ENCODE results near the gene PARD3. TPM values are rescaled to one million over a fixed set of nuclear protein-coding genes. Genes with fewer than 3 reads are reported as not detected.

The PARD3 gene
- total and polyA plus RNA-seq, 4 experiments from 2014 or later, result 0.13 to 0.25 TPM; not detected in 2

DNA sequence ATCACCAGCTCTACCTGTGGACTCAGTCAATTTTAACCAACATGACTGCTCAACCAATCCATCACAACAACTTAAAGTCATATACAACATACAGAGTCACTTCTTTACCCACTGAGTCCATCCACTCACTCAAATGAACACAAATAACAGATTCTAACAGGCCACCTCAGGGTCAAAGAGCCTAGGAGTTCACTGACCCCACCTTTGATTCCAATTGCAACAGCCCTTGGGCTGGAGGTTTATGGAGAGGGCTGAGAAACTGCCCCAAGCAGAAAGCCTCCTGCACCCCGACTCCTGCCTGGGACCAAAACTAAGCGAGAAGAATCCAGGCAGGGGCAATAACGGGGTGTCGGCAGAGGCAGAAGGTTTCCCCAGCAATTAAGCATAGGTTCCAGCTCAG is 263.8 kb downstream of the PARD3 start:
- ChIA-PET POLR2A (ENCODE audit: partially characterized antibody) (no interaction called here), CTCF (ENCODE audit: partially characterized antibody) (no interaction called here)
- H3K36me3 Mint-ChIP-seq, result no peaks in the 10 kb centered on the region
- no peaks in the 10 kb centered on the region for H3K9me3 Mint-ChIP-seq
- Histone ChIP-seq H3K9me3 (ENCODE audit: control insufficient read depth in 1 of 2, low read length in 2 of 2) (no peaks in the 10 kb centered on the region), H3K27ac (ENCODE audit: low read depth, low read length) (no peak overlapping the region), H3K4me3 (ENCODE audit: low read length in 2 of 2) (no peak overlapping the region), H3K4me1 (ENCODE audit: insufficient read depth, low read length) (no peaks in the 10 kb centered on the region), H3K27me3 (ENCODE audit: insufficient read depth, low read length) (no peaks in the 10 kb centered on the region), H3K36me3 (ENCODE audit: insufficient read depth, low read length) (no peaks in the 10 kb centered on the region)
- no peaks in the 10 kb centered on the region for H3K4me1 Mint-ChIP-seq
- DNase-seq, result no peak
- intact Hi-C loops (cut with micrococcal nuclease), result no loop called here
- H3K4me3 Mint-ChIP-seq, result no peak overlapping the region
- no peak overlapping the region for H3K27ac Mint-ChIP-seq
- no peaks in the 10 kb centered on the region for H3K27me3 Mint-ChIP-seq

DNA sequence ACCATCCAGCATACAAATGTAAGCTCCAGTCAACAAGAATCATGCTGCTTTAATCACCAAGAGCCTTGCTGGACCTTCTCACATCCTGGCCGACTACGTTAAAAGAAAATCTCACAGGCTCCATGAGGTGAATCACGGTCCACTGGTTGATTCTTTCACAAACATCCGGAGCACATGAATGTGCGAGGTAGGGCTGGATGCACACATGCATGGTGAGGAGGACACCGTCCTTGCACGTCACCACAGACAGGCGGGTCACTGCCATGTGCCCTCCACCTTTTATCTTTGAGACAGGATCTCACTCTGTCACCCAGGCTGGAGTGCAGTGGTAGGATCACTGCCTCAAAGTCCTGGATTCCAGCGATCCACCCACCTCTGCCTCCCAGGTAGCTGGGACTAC is 265.1 kb downstream of the PARD3 start:
- no peaks in the 10 kb centered on the region for H3K9me3 ChIP-seq (ENCODE audit: control insufficient read depth in 1 of 2, low read length in 2 of 2)
- no peaks in the 10 kb centered on the region for H3K4me1 ChIP-seq (ENCODE audit: insufficient read depth, low read length)
- Mint-ChIP-seq H3K9me3 (no peaks in the 10 kb centered on the region), H3K4me1 (no peaks in the 10 kb centered on the region), H3K27me3 (no peaks in the 10 kb centered on the region), H3K27ac (no peak overlapping the region), H3K4me3 (no peak overlapping the region), H3K36me3 (no peaks in the 10 kb centered on the region)
- H3K27me3 ChIP-seq (ENCODE audit: insufficient read depth, low read length), result no peaks in the 10 kb centered on the region
- no peaks in the 10 kb centered on the region for H3K36me3 ChIP-seq (ENCODE audit: insufficient read depth, low read length)
- intact Hi-C loops (cut with micrococcal nuclease), result no loop called here
- H3K4me3 ChIP-seq (ENCODE audit: low read length in 2 of 2), result no peak overlapping the region
- H3K27ac ChIP-seq (ENCODE audit: low read depth, low read length), result no peak overlapping the region
- DNase-seq, result no peak
- ChIA-PET POLR2A (ENCODE audit: partially characterized antibody) (no interaction called here), CTCF (ENCODE audit: partially characterized antibody) (no interaction called here)

DNA sequence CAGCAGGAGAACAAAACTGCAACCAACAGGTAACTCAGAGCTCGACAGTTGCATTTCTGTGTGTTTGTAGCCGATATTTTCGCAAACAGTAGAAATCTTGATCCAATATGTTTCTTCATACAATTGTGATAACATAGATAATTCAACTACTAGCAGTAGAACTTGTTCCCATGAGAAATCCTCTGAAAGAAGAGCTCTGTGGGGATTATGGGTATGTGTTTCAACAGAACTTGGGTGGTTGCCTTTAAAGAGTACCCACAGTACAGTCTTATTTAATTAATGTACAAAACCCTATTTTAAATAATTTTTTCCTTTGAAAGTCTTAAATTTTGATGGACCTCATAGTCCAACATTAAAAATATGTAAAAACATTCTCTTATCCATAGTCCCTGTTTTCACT is 266.1 kb downstream of the PARD3 start:
- Mint-ChIP-seq H3K27ac (no peak overlapping the region), H3K36me3 (no peaks in the 10 kb centered on the region), H3K9me3 (no peaks in the 10 kb centered on the region), H3K4me3 (no peak overlapping the region), H3K4me1 (no peaks in the 10 kb centered on the region), H3K27me3 (no peaks in the 10 kb centered on the region)
- no peak overlapping the region for H3K4me3 ChIP-seq (ENCODE audit: low read length in 2 of 2)
- H3K36me3 ChIP-seq (ENCODE audit: insufficient read depth, low read length), result no peaks in the 10 kb centered on the region
- CTCF ChIA-PET (ENCODE audit: partially characterized antibody), result no interaction called here
- H3K27ac ChIP-seq (ENCODE audit: low read depth, low read length), result no peak overlapping the region
- DNase-seq, result no peak
- POLR2A ChIA-PET (ENCODE audit: partially characterized antibody), result no interaction called here
- H3K27me3 ChIP-seq (ENCODE audit: insufficient read depth, low read length), result no peaks in the 10 kb centered on the region
- H3K4me1 ChIP-seq (ENCODE audit: insufficient read depth, low read length), result no peaks in the 10 kb centered on the region
- intact Hi-C loops (cut with micrococcal nuclease), result no loop called here
- no peaks in the 10 kb centered on the region for H3K9me3 ChIP-seq (ENCODE audit: control insufficient read depth in 1 of 2, low read length in 2 of 2)

DNA sequence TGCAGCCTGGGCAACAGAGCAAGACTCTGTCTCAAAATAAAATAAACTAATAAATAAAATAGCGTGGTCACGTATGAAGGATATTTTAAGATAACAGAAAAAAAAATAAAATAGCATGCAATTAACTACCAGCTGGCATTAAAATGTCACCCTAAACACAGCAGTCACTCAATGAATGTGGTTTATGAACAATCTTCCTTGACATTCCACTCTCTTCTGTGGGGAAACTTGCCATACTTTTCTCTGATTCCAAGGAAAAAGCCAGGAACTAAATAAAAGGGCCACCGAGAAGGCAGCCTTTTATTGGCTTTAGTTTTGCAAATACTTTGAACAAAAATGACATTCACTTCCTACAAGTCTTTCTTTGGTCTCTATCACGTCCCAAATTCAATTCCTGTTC is 266.6 kb downstream of the PARD3 start:
- Mint-ChIP-seq H3K36me3 (no peaks in the 10 kb centered on the region), H3K27ac (no peak overlapping the region), H3K4me3 (no peak overlapping the region), H3K27me3 (no peaks in the 10 kb centered on the region), H3K9me3 (no peaks in the 10 kb centered on the region), H3K4me1 (no peaks in the 10 kb centered on the region)
- ChIA-PET POLR2A (ENCODE audit: partially characterized antibody) (no interaction called here), CTCF (ENCODE audit: partially characterized antibody) (no interaction called here)
- Histone ChIP-seq H3K36me3 (ENCODE audit: insufficient read depth, low read length) (no peaks in the 10 kb centered on the region), H3K4me3 (ENCODE audit: low read length in 2 of 2) (no peak overlapping the region), H3K9me3 (ENCODE audit: control insufficient read depth in 1 of 2, low read length in 2 of 2) (no peaks in the 10 kb centered on the region), H3K27me3 (ENCODE audit: insufficient read depth, low read length) (no peaks in the 10 kb centered on the region), H3K27ac (ENCODE audit: low read depth, low read length) (no peak overlapping the region), H3K4me1 (ENCODE audit: insufficient read depth, low read length) (no peaks in the 10 kb centered on the region)
- intact Hi-C loops (cut with micrococcal nuclease), result no loop called here
- DNase-seq, result no peak

DNA sequence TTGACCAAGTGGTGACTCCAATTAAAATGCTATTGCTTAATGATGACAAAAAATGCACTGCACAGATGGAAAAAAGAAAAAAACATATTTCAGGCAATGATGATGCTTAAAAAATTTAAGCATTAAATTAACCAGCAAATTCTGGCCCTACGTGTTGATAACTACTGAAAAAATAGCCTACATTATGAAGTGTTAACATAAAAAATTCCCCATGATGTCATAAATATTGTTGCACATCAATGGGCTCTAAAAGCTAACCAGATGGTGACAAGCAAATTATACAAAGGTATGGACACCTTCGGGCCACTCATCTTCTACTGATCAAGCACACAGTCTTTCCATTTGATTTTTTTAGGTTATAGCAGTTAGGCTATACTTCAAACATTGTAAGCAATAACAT is 267.4 kb downstream of the PARD3 start:
- Histone ChIP-seq H3K27me3 (ENCODE audit: insufficient read depth, low read length) (no peaks in the 10 kb centered on the region), H3K4me1 (ENCODE audit: insufficient read depth, low read length) (no peaks in the 10 kb centered on the region), H3K27ac (ENCODE audit: low read depth, low read length) (no peak overlapping the region), H3K4me3 (ENCODE audit: low read length in 2 of 2) (no peak overlapping the region), H3K9me3 (ENCODE audit: control insufficient read depth in 1 of 2, low read length in 2 of 2) (no peaks in the 10 kb centered on the region), H3K36me3 (ENCODE audit: insufficient read depth, low read length) (no peaks in the 10 kb centered on the region)
- H3K27ac Mint-ChIP-seq, result no peak overlapping the region
- intact Hi-C loops (cut with micrococcal nuclease), result no loop called here
- no peaks in the 10 kb centered on the region for H3K4me1 Mint-ChIP-seq
- no peaks in the 10 kb centered on the region for H3K27me3 Mint-ChIP-seq
- ChIA-PET CTCF (ENCODE audit: partially characterized antibody) (no interaction called here), POLR2A (ENCODE audit: partially characterized antibody) (no interaction called here)
- no peaks in the 10 kb centered on the region for H3K9me3 Mint-ChIP-seq
- DNase-seq, result no peak
- no peak overlapping the region for H3K4me3 Mint-ChIP-seq
- H3K36me3 Mint-ChIP-seq, result no peaks in the 10 kb centered on the region

DNA sequence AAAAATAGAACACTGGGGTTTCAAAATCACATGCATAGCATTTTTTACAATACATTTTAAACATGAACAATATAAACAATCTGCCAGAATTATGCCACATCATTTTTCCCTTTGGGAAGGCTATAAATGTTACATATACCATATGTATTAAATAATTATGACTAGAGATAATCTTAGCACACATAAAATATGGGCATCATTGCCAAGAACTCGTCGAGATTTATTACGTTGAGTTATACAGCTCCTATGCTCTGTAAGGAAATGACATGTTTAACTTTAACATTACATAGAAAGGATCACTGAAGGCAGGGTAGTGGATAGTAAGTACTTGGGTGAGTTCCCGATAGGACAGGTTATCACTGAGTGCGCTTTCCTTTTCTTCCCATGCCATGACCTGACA is 267.8 kb downstream of the PARD3 start:
- ChIA-PET POLR2A (ENCODE audit: partially characterized antibody) (no interaction called here), CTCF (ENCODE audit: partially characterized antibody) (no interaction called here)
- no peak for DNase-seq
- intact Hi-C loops (cut with micrococcal nuclease), result no loop called here
- Mint-ChIP-seq H3K9me3 (no peaks in the 10 kb centered on the region), H3K4me1 (no peaks in the 10 kb centered on the region), H3K36me3 (no peaks in the 10 kb centered on the region), H3K4me3 (no peak overlapping the region), H3K27ac (no peak overlapping the region), H3K27me3 (no peaks in the 10 kb centered on the region)
- no peaks in the 10 kb centered on the region for H3K4me1 ChIP-seq (ENCODE audit: insufficient read depth, low read length)
- H3K27me3 ChIP-seq (ENCODE audit: insufficient read depth, low read length), result no peaks in the 10 kb centered on the region
- no peaks in the 10 kb centered on the region for H3K36me3 ChIP-seq (ENCODE audit: insufficient read depth, low read length)
- no peaks in the 10 kb centered on the region for H3K9me3 ChIP-seq (ENCODE audit: control insufficient read depth in 1 of 2, low read length in 2 of 2)
- no peak overlapping the region for H3K27ac ChIP-seq (ENCODE audit: low read depth, low read length)
- H3K4me3 ChIP-seq (ENCODE audit: low read length in 2 of 2), result no peak overlapping the region

DNA sequence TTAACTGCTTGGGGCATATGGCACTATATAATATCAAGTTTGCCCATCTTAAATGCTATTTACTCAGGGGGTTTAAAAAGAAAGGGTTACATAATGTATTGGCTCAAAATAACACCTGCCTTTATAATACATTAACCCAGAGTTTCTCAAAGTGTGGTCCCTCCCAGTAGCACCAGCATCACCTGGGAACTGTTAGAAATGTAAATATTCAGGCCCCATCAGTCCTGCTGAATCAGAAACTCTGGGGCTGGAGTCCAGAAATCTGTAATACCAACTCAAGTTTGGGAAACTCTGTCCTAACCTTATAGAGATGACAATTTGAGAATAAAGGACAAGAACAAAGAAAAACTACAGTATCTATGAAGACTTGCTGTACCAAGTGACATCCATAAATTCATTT is 270.7 kb downstream of the PARD3 start:
- no peaks in the 10 kb centered on the region for H3K4me1 Mint-ChIP-seq
- ChIA-PET POLR2A (ENCODE audit: partially characterized antibody) (no interaction called here), CTCF (ENCODE audit: partially characterized antibody) (no interaction called here)
- no peaks in the 10 kb centered on the region for H3K27me3 Mint-ChIP-seq
- H3K36me3 Mint-ChIP-seq, result no peaks in the 10 kb centered on the region
- intact Hi-C loops (cut with micrococcal nuclease), result no loop called here
- H3K4me3 Mint-ChIP-seq, result no peak overlapping the region
- Histone ChIP-seq H3K36me3 (ENCODE audit: insufficient read depth, low read length) (no peaks in the 10 kb centered on the region), H3K9me3 (ENCODE audit: control insufficient read depth in 1 of 2, low read length in 2 of 2) (no peaks in the 10 kb centered on the region), H3K27me3 (ENCODE audit: insufficient read depth, low read length) (no peaks in the 10 kb centered on the region), H3K27ac (ENCODE audit: low read depth, low read length) (no peak overlapping the region), H3K4me3 (ENCODE audit: low read length in 2 of 2) (no peak overlapping the region), H3K4me1 (ENCODE audit: insufficient read depth, low read length) (no peaks in the 10 kb centered on the region)
- H3K9me3 Mint-ChIP-seq, result no peaks in the 10 kb centered on the region
- H3K27ac Mint-ChIP-seq, result no peak overlapping the region
- DNase-seq, result no peak

DNA sequence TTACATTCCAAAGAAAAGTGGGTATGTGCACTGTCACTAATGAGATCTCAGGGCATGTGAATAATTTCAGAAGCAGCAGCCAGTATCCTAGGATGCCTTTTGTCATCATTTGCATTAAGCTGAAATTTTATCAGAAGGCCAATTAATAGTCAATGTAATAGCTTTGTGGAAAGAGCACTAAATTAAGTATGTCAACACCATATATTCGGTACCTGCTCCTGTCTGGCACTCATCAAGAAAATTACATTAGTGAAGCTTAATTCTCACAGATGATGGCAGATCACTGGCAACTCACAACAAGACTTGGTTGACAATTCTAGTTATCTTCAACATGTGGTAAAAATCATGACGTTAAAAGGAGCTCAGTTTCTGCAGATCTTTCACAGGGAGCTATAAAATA is 271.4 kb downstream of the PARD3 start:
- no peak overlapping the region for H3K27ac Mint-ChIP-seq
- no peak overlapping the region for H3K27ac ChIP-seq (ENCODE audit: low read depth, low read length)
- no peaks in the 10 kb centered on the region for H3K9me3 ChIP-seq (ENCODE audit: control insufficient read depth in 1 of 2, low read length in 2 of 2)
- H3K4me1 Mint-ChIP-seq, result no peaks in the 10 kb centered on the region
- ChIA-PET POLR2A (ENCODE audit: partially characterized antibody) (no interaction called here), CTCF (ENCODE audit: partially characterized antibody) (interaction anchor here (0.9 kb wide), 1 partner anchor 14 kb away, joined by 3 read pairs; no protein-coding TSS in a partner anchor)
- H3K36me3 Mint-ChIP-seq, result no peaks in the 10 kb centered on the region
- H3K4me1 ChIP-seq (ENCODE audit: insufficient read depth, low read length), result no peaks in the 10 kb centered on the region
- H3K27me3 Mint-ChIP-seq, result no peaks in the 10 kb centered on the region
- DNase-seq, result no peak
- H3K27me3 ChIP-seq (ENCODE audit: insufficient read depth, low read length), result no peaks in the 10 kb centered on the region
- intact Hi-C loops (cut with micrococcal nuclease), result no loop called here
- H3K36me3 ChIP-seq (ENCODE audit: insufficient read depth, low read length), result no peaks in the 10 kb centered on the region
- no peak overlapping the region for H3K4me3 ChIP-seq (ENCODE audit: low read length in 2 of 2)
- no peaks in the 10 kb centered on the region for H3K9me3 Mint-ChIP-seq
- no peak overlapping the region for H3K4me3 Mint-ChIP-seq

Measured in CD4-positive, alpha-beta memory T cell (primary cell).